Hippocampal formation (tissue), 2 donors: ENCODE results near the gene TRA2B.

Experiments used
- DNase-seq, 2 donors: peaks; one replicate each; lab custom pipeline; 2025; lab: John Stamatoyannopoulos, UW

Gene TRA2B

DNA sequence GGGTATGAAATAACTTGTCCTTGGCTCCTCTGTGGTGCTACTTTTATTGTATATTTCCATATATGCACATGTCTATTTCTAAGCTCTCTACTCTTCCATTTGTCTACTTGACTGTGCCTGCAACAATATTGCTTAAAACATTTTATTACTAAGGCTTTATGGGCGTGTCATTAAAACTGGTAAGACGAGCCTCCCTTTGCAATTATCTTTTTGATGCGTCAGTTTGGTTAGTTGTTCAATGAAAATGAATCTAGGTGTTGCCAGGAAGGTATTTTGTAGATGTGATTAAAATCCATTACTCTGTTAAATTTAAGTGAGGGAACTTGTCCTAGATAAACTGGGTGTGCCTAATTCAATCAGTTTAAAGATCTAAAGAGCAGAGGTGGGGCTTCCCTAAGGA lies 12.9 kb upstream of the TRA2B start:
- DNase-seq, result no peak

DNA sequence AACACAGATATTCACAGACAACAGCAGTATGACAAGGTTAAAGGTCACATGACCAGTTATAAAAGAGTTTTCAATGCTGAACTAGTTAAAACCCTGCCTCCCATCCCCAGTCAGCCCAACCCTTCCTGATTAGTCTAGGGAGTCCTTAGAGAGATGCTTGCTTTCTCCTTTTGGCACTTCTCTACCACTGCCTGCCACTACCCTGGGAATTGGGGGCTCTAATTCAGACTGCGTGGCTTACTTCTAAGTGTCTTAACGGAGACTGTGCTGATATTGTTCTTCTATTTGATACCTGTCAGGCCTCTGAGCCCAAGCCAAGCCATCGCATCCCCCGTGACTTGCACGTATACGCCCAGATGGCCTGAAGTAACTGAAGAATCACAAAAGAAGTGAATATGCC lies 11.7 kb upstream of the TRA2B start:
- no peak for DNase-seq

DNA sequence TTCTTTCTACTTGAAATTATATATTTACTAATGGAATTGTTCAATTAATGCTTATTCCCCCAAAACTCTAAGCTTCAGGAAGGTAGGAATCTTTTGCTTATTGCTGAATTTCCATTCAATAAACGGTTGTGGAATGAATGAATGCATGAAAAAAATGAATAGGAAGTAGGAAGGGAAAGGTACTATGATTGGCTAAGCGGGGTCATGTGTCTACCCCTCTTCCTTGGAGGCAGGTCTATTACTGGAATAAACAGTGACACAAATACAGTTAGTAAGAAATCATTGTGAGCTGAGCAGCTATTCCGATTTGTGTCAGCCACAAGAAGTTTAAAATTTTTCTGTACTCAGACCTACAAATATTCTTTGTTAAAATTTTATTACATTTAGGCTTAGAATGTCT lies 10.5 kb upstream of the TRA2B start:
- DNase-seq, result no peak

- DNase-seq, result no peak
Observed at GRCh38 chr3:185943760-185944106, 5.9 kb upstream of the TRA2B start.

DNA sequence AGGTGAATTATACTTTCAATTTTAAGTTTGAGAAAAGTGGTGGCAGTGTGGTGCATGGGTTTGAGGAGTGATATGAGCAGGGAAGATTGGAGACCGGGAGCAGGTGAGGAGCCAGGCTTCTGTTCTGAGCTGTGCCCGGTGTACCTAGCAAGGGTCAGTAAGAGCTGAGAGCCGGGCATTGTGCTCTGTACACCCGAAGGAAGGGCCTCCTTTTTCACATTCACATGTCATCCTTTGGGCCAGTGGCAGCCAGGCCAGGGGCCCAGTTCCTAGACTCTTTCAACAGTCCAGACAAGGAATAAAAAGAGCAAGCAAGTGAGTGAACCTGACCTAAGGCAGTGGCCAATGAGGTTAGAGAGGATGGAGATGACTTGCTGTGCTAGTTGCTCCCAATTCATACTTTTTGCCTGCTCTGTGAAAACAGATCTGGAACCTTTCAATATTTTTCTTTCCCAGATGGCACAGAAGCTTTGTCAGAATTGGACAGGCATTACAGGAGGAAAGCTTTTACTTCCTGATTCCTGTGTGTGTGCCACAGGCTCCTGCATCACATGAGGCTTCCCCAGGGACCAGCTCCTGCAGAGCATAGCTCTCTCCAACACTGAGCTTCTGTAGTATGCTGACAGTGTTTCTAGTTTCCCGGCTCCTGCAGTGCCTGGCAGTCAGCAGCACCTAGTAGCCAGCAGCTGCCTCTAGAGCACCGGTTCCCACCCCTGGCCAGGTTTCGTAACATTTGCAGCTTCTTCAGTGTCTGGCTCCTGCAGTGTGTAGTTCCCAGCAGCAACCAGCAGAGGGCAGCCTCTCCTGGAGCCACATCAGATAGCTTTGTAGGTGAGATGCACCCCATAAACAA lies 5.3 kb upstream of the TRA2B start:
- DNase-seq, result peak; percentile 66 to 69

DNA sequence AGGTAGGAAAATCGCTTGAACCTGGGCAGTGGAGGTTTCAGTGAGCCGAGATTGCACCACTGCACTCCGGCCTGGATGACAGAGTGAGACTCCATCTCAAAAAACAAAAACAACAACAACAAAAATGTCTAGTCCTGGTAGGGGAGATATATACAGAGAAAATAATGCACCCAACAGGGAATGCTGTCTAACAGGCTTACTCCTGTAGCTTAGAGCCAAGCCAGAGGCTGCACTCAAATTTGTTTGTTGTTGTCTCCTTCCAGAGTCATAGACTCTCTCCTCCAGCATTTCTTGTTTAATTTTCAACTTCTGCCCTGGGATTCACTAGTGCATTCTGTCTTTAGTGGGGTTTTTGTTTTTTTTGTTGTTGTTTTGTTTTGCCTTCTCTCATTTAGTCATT lies 4.6 kb upstream of the TRA2B start:
- no peak for DNase-seq

DNA sequence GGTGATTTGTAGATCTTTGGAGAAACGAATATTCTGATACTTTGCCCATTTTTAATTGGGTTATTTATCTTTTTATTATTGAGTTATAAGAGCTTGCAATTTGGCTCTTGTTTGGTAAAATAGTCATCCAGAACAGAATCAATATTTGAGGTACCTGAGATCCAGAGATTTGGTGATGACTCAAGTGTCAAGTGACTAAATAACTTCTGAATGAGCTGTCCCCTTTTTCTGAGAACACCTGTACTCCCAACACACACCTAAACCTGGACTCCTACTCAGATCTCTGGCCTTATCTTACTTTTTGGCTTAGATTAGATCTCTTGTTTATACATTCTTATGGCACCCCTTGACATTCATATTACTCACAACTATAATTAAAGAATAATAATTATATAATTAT lies 3.1 kb upstream of the TRA2B start:
- DNase-seq, result no peak

DNA sequence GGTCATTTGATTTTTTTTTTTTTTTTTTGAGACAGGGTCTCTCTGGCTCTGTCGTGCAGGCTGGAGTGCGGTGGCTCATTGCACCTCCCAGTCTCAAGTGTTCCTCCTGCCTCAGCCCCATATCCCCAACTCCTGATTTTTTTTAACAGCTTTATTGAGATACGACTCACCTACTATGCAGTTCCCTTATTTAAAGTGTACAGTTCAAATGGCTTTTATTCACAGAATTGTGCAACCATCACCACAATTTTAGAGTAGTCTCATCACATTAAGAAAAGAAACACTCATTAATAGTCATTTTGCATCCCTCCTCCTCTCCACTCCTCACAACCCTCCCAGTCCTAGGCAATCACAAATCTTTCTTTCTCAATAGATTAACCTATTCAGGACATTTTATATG lies 1.9 kb upstream of the TRA2B start:
- DNase-seq, result no peak

GRCh38 chr3:185936814-185937688 lies 763 bp downstream of the TRA2B start:
- DNase-seq, result peak; percentile 50 to 62

DNA sequence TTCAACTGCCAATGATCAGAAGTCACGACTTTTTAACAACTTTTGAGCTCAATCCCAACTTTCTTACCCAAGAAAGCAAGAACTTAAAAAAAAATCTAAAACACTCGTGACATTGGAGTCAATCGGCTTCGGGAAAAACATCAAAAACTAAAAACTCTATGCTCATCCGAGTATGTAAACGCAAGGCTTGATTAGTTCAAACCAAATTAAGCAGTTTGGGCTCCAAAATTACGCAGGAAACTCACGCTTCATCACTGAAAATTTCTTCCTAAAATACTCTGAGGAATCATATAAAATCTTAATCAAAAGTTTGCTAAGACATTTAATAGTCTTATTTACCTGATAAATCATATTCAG lies 1.6 kb downstream of the TRA2B start:
- DNase-seq, result no peak

- DNase-seq, result no peak
Observed at GRCh38 chr3:185935465-185936272, 2.1 kb downstream of the TRA2B start.

DNA sequence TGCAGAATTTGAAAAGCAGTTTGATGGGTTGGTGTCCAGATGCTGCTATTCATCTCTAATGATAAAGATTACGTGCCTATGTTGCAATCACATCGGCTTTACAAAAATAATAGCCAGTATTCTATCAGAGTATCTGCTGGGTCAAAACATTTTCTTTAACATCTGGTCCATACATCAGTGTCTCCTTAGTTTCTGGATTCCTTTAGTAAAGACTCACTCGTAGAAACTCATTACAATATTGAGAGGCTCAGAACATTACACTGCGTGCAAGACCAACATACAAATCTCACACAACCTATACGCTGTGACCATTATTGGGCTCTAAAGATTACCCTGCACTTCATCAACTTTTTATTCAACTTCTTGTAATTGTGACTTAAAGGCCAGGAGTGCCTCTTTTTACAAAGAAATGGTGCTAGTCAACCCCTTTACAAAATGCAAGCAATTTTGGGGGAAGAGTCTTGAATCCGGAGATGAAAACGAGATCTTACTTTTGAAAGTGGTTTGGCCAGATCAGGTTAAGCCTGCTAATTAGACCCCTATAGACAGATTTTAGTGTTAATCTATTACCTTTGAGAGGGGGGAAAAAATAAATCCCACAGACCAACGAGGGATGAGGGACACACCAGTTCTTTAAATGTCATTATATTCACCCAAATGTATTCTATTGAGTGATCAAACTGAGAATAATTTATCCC lies 2.9 kb downstream of the TRA2B start:
- DNase-seq, result no peak

DNA sequence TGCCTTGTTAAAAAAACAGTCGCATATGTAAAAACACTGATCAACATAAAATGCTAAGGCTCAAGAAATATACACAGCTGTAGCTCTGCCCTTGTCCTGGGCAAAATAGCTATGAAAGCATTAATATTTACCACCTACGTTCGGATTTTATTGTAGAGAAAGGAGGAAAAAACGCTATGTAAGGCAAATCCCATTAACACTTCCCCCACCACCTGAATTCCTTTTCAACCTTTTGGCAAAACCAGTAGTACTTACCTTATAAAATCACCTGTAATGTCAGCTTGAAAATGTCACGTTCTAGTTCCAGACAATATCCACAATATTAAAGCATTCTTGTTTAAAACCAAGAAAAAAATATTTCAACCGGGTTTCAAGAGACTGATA lies 3.6 kb downstream of the TRA2B start:
- DNase-seq, result no peak

DNA sequence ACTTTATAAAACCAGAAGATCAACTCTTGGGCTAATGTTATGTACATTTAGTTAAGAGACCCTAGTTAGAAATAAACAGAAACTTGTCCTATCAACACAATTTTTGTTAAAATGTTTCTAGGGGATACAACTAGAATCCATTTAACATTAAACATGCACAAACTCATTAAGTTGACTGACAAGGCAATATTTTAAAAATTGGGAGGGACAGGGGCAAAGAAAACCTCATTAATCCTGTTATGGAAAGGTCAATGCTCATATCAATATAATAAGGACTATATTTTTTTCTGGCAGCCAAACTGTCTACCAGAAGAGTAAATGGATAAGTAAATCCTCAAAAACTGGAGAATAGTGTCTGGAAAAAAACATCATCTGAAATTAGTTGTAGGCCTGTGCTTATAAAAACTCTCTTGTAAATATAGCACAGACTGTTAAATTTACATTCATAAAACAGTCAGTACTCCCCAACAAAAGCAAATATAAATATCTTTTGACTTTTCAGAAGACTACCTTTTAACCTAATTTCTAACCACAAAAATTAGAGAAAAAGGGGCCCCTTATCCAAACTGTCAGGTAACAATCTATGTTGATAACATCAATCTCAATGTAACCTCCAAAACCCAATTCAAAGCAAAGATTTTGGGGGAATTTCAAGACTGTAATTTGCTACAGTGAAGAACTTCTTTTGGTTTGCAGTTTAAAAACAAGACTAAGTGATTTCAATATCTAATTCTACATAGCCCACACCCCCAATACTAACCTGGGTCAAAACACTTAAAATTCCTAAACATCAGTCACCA lies 4.2 kb downstream of the TRA2B start:
- no peak for DNase-seq

- no peak for DNase-seq
Observed at GRCh38 chr3:185931777-185932612, 5.8 kb downstream of the TRA2B start.

- no peak for DNase-seq
Observed at GRCh38 chr3:185930393-185931107, 7.3 kb downstream of the TRA2B start.

DNA sequence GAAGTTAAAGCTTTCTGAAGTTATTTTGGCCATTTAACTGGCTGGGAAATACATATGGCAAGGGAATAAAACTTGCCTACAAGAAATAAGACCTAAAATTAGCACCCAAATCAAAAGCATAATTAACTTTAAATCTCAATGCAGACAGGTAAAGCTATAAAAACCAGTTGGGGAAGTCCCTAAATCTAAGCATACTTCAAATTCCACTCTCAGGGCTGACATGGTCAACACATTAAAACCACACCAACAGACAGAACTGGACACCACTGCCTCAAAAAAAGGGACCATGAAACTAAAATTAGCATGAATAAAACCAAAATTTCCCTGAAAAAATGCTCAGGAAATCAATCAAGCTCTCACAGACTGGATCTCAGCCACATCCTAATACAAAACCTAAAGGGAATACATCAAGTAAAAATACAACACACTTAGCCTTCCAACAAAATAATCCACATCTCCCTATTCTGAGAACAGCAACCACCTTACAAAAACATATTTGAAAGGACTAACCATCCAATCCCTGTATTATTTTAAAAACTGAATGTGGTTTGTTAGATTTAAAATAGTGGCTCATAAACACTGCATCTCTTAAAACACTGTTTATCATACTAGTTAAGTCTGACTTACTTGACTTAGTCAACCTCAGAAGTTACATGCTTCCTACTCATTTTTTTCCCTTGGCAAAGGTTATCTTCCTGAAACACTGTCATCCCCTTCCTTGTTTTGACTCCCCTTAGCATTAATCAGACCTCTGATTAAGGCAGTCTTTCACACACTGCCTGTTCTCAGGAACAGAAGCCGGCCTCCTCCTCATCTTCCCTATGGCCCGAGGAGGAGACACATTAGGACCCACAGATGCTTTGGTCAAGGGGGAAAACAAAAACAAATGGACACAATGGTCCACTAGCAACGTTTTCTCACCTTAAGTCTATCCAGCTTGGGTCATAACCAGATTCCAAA lies 8.3 kb downstream of the TRA2B start:
- no peak for DNase-seq

GRCh38 chr3:185928496-185928895 lies 9.3 kb downstream of the TRA2B start:
- no peak for DNase-seq
